ENCODE results near the gene MRPL55. TPM values are rescaled to one million over a fixed set of nuclear protein-coding genes. Genes with fewer than 3 reads are reported as not detected.

The MRPL55 gene
- total RNA-seq, 1 experiment from 2014 or later, result 57.1 TPM

DNA sequence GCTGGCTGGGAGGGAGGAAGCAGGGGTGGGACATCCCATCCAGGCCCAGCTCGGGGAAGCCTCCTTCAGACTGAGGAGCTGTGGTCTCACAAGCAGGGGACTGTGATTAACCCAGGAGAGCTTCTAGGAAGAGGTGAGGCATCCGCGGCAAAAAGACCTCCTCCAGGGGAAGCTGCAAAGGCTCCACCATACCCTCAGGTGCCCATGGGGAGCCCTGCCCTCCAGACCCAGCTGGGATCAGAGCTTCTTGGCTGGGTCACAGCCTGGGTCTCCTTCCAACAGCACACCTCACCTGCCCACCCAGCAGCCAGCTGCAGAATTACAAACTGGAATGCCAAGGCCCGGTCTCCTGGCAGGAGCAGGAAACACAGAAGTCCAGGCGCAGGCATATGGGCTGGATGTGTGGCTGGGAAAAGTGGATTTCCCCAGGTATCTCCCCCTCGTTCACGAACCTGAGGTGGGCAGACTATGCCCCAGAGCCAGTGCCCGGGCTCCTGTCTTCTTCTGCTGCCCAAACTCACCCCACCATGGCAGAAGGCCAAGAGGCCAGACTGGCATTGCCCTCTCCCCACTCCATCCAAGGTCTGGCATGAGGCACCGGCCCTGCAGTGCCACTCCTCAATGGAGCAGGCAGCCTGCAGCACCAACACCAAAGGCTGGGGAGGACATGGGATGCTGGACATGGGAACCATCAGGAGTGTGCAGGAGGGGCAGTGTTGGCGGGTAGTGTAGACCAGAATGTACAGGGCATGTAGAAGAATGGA, 42.0 kb downstream of the MRPL55 start:
- intact Hi-C loops (cut with micrococcal nuclease), result no loop called here
- Histone ChIP-seq H3K79me2 (ENCODE audit: insufficient read depth, low read length) (no peaks in the 10 kb centered on the region), H2AFZ (ENCODE audit: low read depth, low read length, poor library complexity, severe bottlenecking) (no peak overlapping the region), H3K27me3 (ENCODE audit: insufficient read depth, low read length) (0 out of 2 replicates have a peak, but pooled peaks cover 6% of the 10 kb centered on the region), H3K27ac (ENCODE audit: low read depth, low read length) (no peak overlapping the region), H3K4me2 (ENCODE audit: low read length) (no peak overlapping the region), H3K4me3 (replicated peaks in 1 of 2; ENCODE audit: low read depth in 1 of 2, low read length in 2 of 2) (no peak overlapping the region), H3K4me1 (ENCODE audit: control insufficient read depth in 1 of 2, insufficient read depth in 2 of 2, low read length in 2 of 2) (no peaks in the 10 kb centered on the region), H3K9me3 (ENCODE audit: control insufficient read depth in 1 of 2, insufficient read depth in 1 of 2, low read depth in 1 of 2, low read length in 2 of 2) (no peaks in the 10 kb centered on the region), H3K36me3 (ENCODE audit: control insufficient read depth in 1 of 2, insufficient read depth in 2 of 2, low read length in 2 of 2) (no peaks in the 10 kb centered on the region), H3K9ac (ENCODE audit: low read length) (no peak overlapping the region), H4K20me1 (ENCODE audit: insufficient read depth) (no peaks in the 10 kb centered on the region), H3K9me2 (ENCODE audit: insufficient read depth) (no peaks in the 10 kb centered on the region)
- ChIA-PET CTCF (no interaction called here), POLR2A (interaction anchor here (1.0 kb wide), 1 partner anchor 15 kb away, joined by 3 read pairs; the partner anchor contains the start of gene ARF1), RAD21 (ENCODE audit: low non-redundant PET in 1 of 2, low total read pairs in 2 of 2, uncharacterized antibody in 2 of 2, unreplicated experiment in 2 of 2) (no interaction called here)
- BruUV-seq (replicated peaks), result no TSS peak
- DNase-seq (ENCODE audit: low read depth, low spot score) (no peak), ATAC-seq (no peak)
- TF ChIP-seq POLR2AphosphoS5 (IDR thresholded peaks at IDR 0.05; ENCODE audit: low read depth, low read length) (no peak), SP1 (IDR thresholded peaks at IDR 0.05; ENCODE audit: low read depth) (no peak), CBX3 (IDR thresholded peaks at IDR 0.05; ENCODE audit: low read depth) (no peak), YY1 (IDR thresholded peaks at IDR 0.05; ENCODE audit: extremely low read depth, insufficient replicate concordance, low read depth, low read length) (no peak), SIN3A (IDR thresholded peaks at IDR 0.05; ENCODE audit: low read depth) (no peak), FOSL1 (IDR thresholded peaks at IDR 0.05; ENCODE audit: low read depth) (no peak), SRF (IDR thresholded peaks at IDR 0.05; ENCODE audit: low read depth) (no peak), TCF7L2 (IDR thresholded peaks at IDR 0.05; ENCODE audit: borderline replicate concordance, extremely low read depth, insufficient read depth, insufficient read length) (no peak), RAD21 (IDR thresholded peaks at IDR 0.05; ENCODE audit: low read depth) (no peak), ATF3 (IDR thresholded peaks at IDR 0.05) (no peak), ELF1 (IDR thresholded peaks at IDR 0.05; ENCODE audit: borderline replicate concordance, low read depth) (no peak), EZH2phosphoT487 (IDR thresholded peaks at IDR 0.05; ENCODE audit: borderline replicate concordance) (no peak), MAX (IDR thresholded peaks at IDR 0.05) (no peak), ZNF274 (IDR thresholded peaks at IDR 0.05; ENCODE audit: low read depth, low read length) (no peak), JUND (IDR thresholded peaks at IDR 0.05) (no peak)
- TF ChIP-seq, protein P1, sequence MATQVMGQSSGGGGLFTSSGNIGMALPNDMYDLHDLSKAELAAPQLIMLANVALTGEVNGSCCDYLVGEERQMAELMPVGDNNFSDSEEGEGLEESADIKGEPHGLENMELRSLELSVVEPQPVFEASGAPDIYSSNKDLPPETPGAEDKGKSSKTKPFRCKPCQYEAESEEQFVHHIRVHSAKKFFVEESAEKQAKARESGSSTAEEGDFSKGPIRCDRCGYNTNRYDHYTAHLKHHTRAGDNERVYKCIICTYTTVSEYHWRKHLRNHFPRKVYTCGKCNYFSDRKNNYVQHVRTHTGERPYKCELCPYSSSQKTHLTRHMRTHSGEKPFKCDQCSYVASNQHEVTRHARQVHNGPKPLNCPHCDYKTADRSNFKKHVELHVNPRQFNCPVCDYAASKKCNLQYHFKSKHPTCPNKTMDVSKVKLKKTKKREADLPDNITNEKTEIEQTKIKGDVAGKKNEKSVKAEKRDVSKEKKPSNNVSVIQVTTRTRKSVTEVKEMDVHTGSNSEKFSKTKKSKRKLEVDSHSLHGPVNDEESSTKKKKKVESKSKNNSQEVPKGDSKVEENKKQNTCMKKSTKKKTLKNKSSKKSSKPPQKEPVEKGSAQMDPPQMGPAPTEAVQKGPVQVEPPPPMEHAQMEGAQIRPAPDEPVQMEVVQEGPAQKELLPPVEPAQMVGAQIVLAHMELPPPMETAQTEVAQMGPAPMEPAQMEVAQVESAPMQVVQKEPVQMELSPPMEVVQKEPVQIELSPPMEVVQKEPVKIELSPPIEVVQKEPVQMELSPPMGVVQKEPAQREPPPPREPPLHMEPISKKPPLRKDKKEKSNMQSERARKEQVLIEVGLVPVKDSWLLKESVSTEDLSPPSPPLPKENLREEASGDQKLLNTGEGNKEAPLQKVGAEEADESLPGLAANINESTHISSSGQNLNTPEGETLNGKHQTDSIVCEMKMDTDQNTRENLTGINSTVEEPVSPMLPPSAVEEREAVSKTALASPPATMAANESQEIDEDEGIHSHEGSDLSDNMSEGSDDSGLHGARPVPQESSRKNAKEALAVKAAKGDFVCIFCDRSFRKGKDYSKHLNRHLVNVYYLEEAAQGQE (IDR thresholded peaks at IDR 0.05; ENCODE audit: low read depth), result no peak
- TF ChIP-seq, protein P2, sequence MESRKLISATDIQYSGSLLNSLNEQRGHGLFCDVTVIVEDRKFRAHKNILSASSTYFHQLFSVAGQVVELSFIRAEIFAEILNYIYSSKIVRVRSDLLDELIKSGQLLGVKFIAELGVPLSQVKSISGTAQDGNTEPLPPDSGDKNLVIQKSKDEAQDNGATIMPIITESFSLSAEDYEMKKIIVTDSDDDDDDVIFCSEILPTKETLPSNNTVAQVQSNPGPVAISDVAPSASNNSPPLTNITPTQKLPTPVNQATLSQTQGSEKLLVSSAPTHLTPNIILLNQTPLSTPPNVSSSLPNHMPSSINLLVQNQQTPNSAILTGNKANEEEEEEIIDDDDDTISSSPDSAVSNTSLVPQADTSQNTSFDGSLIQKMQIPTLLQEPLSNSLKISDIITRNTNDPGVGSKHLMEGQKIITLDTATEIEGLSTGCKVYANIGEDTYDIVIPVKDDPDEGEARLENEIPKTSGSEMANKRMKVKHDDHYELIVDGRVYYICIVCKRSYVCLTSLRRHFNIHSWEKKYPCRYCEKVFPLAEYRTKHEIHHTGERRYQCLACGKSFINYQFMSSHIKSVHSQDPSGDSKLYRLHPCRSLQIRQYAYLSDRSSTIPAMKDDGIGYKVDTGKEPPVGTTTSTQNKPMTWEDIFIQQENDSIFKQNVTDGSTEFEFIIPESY (IDR thresholded peaks at IDR 0.05; ENCODE audit: extremely low read depth, insufficient replicate concordance, low read length), result no peak

Measured in HCT116 (cell line).